HEK293 (cell line): ENCODE measurements around the gene ARHGEF28.

ENCODE experiments used
- CTCF ChIA-PET: fragments of 350-600 bp; formaldehyde crosslinking; extraction: SDS; loops from one replicate; lab custom pipeline; 2021; ENCODE audit warnings: antibody characterized with exemption; lab: Yijun Ruan, JAX
- POLR2A ChIA-PET: fragments of 300-600 bp; formaldehyde crosslinking; extraction: SDS; loops from one replicate; lab custom pipeline; 2020; ENCODE audit warnings: antibody characterized with exemption, inconsistent platforms; lab: Yijun Ruan, JAX
- H3K27ac ChIP-seq: fragments of 200-500 bp; sonication (Bioruptor generic); 2 replicates; pipeline ENCODE4 v1.5.1; 2014; ENCODE audit warnings: low read depth, low read length, control low read depth, inconsistent platforms; ENCODE audit errors: extremely low read depth
- H3K36me3 ChIP-seq, 2 experiments: fragments of 200-500 bp in 1 of 2; sonication (Bioruptor generic) in 1 of 2; 1 replicate in 1 of 2; 2 replicates in 1 of 2; pipeline ENCODE4 v1.5.1; 2014 to 2017; ENCODE audit warnings: inconsistent platforms in 2 of 2, low read length in 2 of 2; ENCODE audit not compliant: control insufficient read depth in 2 of 2, insufficient read depth in 1 of 2
- H3K4me1 ChIP-seq: fragments of 200-500 bp; sonication (Bioruptor generic); 2 replicates; pipeline ENCODE4 v1.5.1; 2014; ENCODE audit warnings: mild to moderate bottlenecking, low read length, inconsistent platforms; ENCODE audit not compliant: control insufficient read depth, insufficient read depth
- H3K4me3 ChIP-seq: 2 replicates; pipeline ENCODE4 v1.5.1; 2011; ENCODE audit warnings: low read depth, mild to moderate bottlenecking, control low read depth, low read length, moderate library complexity
- H3K9me3 ChIP-seq: fragments of 200-500 bp; sonication (Bioruptor generic); 2 replicates; pipeline ENCODE4 v1.5.1; 2014; ENCODE audit warnings: low read depth, low read length, inconsistent platforms; ENCODE audit not compliant: control insufficient read depth, insufficient read depth
- EGR2 ChIP-seq: fragments of 450-650 bp; formaldehyde crosslinking; IDR thresholded peaks from 2 replicates; pipeline ENCODE4 v1.5.1; 2016; ENCODE audit warnings: low read depth, missing biosample characterization, missing genetic modification characterization
- TCF7L2 ChIP-seq: IDR thresholded peaks from 2 replicates; pipeline ENCODE4 v1.6.1; 2011; ENCODE audit warnings: low read depth, mild to moderate bottlenecking, inconsistent platforms, low read length, moderate library complexity, borderline replicate concordance
- ZFHX2 ChIP-seq: fragments of 450-650 bp; formaldehyde crosslinking; conservative IDR thresholded peaks from 2 replicates; pipeline ENCODE4 v1.5.1; 2016; ENCODE audit warnings: missing biosample characterization, missing genetic modification characterization
- ZFP41 ChIP-seq: fragments of 450-650 bp; formaldehyde crosslinking; IDR thresholded peaks from 2 replicates; pipeline ENCODE4 v1.5.1; 2016; ENCODE audit warnings: missing biosample characterization, missing genetic modification characterization, borderline replicate concordance
- ZNF121 ChIP-seq: fragments of 450-650 bp; formaldehyde crosslinking; IDR thresholded peaks from 2 replicates; pipeline ENCODE4 v1.5.1; 2016; ENCODE audit warnings: missing biosample characterization, missing genetic modification characterization
- ZNF221 ChIP-seq: fragments of 450-650 bp; formaldehyde crosslinking; IDR thresholded peaks from 2 replicates; pipeline ENCODE4 v1.5.1; 2017; ENCODE audit warnings: missing biosample characterization, missing genetic modification characterization, borderline replicate concordance
- ZNF248 ChIP-seq: fragments of 450-650 bp; formaldehyde crosslinking; IDR thresholded peaks from 2 replicates; pipeline ENCODE4 v1.5.1; 2017; ENCODE audit warnings: missing biosample characterization, missing genetic modification characterization
- ZNF501 ChIP-seq: fragments of 450-650 bp; formaldehyde crosslinking; IDR thresholded peaks from 2 replicates; pipeline ENCODE4 v1.5.1; 2016; ENCODE audit warnings: missing biosample characterization, missing genetic modification characterization
- ZNF530 ChIP-seq: fragments of 450-650 bp; formaldehyde crosslinking; IDR thresholded peaks from 2 replicates; pipeline ENCODE4 v1.5.1; 2016; ENCODE audit warnings: low read depth, missing biosample characterization, missing genetic modification characterization
- ZNF561 ChIP-seq: fragments of 450-650 bp; IDR thresholded peaks from 2 replicates; pipeline ENCODE4 v1.5.1; 2018; ENCODE audit warnings: missing biosample characterization, missing genetic modification characterization, borderline replicate concordance
- ZNF623 ChIP-seq: fragments of 450-650 bp; formaldehyde crosslinking; IDR thresholded peaks from 2 replicates; pipeline ENCODE4 v1.5.1; 2016; ENCODE audit warnings: missing biosample characterization, missing genetic modification characterization
- TF ChIP-seq, protein P1 (sequence below): fragments of 450-650 bp; formaldehyde crosslinking; conservative IDR thresholded peaks from 2 replicates; pipeline ENCODE4 v1.5.1; 2016; ENCODE audit warnings: low read depth, missing biosample characterization, missing genetic modification characterization
- TF ChIP-seq, protein P2 (sequence below): fragments of 450-650 bp; formaldehyde crosslinking; IDR thresholded peaks from 2 replicates; pipeline ENCODE4 v1.5.1; 2016; ENCODE audit warnings: missing biosample characterization, missing genetic modification characterization
- TF ChIP-seq, protein P3 (sequence below): fragments of 450-650 bp; formaldehyde crosslinking; IDR thresholded peaks from 2 replicates; pipeline ENCODE4 v1.5.1; 2016; ENCODE audit warnings: missing biosample characterization, missing genetic modification characterization

Gene ARHGEF28

DNA sequence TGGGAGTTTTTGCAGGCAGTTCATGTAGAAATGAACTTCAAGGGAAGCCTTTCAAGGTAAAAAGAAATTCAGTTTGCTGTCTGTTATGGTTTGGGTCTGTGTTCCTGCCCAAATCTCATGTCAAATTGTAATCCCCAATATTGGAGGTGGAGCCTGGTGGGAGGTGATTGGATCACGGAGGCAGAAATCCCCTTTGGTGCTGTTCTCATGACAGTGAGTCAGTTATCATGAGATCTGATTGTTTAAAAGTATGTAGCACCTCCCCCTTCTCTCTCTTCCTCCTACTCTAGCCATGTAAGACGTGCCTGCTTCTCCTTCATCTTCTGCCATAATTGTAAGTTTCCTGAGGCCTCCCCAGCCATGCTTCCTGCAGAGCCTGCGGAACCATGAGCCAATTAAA is 341.4 kb downstream of the ARHGEF28 start:
- Histone ChIP-seq H3K4me1 (peaks cover 22% of the 10 kb centered on the region), H3K4me3 (no peak overlapping the region), H3K36me3 (no peaks in the 10 kb centered on the region), H3K27ac (no peak overlapping the region), H3K9me3 (no peaks in the 10 kb centered on the region)
- ChIA-PET POLR2A (no interaction called here), CTCF (no interaction called here)
- TF ChIP-seq, protein P1, sequence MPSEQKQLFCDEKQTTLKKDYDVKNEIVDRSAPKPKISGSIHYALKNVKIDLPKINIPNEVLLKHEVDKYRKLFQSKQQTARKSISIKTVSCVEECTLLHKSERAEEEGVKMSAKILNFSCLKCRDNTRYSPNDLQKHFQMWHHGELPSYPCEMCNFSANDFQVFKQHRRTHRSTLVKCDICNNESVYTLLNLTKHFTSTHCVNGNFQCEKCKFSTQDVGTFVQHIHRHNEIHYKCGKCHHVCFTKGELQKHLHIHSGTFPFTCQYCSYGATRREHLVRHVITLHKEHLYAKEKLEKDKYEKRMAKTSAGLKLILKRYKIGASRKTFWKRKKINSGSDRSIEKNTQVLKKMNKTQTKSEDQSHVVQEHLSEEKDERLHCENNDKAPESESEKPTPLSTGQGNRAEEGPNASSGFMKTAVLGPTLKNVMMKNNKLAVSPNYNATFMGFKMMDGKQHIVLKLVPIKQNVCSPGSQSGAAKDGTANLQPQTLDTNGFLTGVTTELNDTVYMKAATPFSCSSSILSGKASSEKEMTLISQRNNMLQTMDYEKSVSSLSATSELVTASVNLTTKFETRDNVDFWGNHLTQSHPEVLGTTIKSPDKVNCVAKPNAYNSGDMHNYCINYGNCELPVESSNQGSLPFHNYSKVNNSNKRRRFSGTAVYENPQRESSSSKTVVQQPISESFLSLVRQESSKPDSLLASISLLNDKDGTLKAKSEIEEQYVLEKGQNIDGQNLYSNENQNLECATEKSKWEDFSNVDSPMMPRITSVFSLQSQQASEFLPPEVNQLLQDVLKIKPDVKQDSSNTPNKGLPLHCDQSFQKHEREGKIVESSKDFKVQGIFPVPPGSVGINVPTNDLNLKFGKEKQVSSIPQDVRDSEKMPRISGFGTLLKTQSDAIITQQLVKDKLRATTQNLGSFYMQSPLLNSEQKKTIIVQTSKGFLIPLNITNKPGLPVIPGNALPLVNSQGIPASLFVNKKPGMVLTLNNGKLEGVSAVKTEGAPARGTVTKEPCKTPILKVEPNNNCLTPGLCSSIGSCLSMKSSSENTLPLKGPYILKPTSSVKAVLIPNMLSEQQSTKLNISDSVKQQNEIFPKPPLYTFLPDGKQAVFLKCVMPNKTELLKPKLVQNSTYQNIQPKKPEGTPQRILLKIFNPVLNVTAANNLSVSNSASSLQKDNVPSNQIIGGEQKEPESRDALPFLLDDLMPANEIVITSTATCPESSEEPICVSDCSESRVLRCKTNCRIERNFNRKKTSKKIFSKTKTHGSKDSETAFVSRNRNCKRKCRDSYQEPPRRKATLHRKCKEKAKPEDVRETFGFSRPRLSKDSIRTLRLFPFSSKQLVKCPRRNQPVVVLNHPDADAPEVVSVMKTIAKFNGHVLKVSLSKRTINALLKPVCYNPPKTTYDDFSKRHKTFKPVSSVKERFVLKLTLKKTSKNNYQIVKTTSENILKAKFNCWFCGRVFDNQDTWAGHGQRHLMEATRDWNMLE (tag by site-specific recombination) = no peak
- TF ChIP-seq ZFHX2 = 0 out of 2 replicates have a peak, but pooled peaks have one; percentile 30
- TF ChIP-seq EGR2 (tag by site-specific recombination) = peak; percentile 52
- TF ChIP-seq, protein P2, sequence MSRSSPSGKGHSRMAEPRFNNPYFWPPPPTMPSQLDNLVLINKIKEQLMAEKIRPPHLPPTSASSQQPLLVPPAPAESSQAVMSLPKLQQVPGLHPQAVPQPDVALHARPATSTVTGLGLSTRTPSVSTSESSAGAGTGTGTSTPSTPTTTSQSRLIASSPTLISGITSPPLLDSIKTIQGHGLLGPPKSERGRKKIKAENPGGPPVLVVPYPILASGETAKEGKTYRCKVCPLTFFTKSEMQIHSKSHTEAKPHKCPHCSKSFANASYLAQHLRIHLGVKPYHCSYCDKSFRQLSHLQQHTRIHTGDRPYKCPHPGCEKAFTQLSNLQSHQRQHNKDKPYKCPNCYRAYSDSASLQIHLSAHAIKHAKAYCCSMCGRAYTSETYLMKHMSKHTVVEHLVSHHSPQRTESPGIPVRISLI (tag by site-specific recombination) = no peak

DNA sequence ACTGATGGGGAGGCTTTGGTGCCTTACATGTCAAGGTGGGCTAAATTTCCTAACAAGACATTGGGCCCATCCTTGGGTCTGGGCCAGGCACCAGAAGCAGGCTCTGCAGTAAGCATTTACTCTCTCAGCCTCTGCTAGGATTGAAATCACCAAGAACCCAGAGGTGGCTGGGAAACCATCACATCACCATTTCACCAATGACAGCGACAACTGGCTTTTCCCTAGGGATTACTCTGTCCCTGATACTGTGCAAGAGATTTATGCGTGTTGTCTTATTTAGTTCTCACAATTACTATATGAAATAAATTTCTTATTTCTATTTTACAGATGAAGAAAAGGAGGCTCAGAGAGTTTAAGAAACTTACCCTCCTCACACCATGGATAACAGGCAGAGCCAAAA is 342.2 kb downstream of the ARHGEF28 start:
- no peak overlapping the region; the same call in 1 of the 2 replicates for H3K27ac ChIP-seq
- H3K36me3 ChIP-seq = no peaks in the 10 kb centered on the region
- peaks cover 22% of the 10 kb centered on the region for H3K4me1 ChIP-seq
- no peaks in the 10 kb centered on the region for H3K9me3 ChIP-seq
- POLR2A ChIA-PET = no interaction called here
- TF ChIP-seq ZNF501 (tag by site-specific recombination) = no peak
- TF ChIP-seq ZNF248 = no peak
- no peak for TF ChIP-seq ZNF121 (tag by site-specific recombination)
- no peak for TF ChIP-seq ZNF530 (tag by site-specific recombination)
- TF ChIP-seq ZNF623 (tag by site-specific recombination) = no peak
- no peak for TF ChIP-seq ZFP41
- no peak for TF ChIP-seq ZNF561 (tag by site-specific recombination)
- TF ChIP-seq, all 188 proteins: peak for 0
- CTCF ChIA-PET = no interaction called here
- no peak overlapping the region for H3K4me3 ChIP-seq

DNA sequence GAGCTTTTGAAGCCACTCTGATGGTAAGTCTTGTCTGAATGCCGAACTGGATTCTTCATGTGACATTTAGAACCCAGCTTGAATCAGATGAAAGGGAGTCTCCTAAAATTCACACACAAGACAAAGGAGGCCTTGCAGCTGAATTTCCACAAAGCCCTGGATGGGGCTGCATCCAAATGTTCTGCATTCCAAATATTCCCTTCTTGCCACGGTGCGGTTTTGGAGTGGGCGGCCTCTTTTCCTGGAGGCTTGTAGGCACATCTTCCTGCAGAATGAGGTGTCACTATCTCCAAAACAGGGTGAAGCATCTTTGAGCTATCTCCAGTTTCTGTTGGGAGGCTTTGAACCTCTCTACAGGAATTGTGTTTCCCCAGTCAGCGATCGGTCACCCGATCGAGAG is 342.7 kb downstream of the ARHGEF28 start:
- no peaks in the 10 kb centered on the region for H3K36me3 ChIP-seq
- H3K9me3 ChIP-seq = no peaks in the 10 kb centered on the region
- H3K4me1 ChIP-seq = peaks cover 22% of the 10 kb centered on the region
- H3K4me3 ChIP-seq = no peak overlapping the region
- ChIA-PET CTCF (no interaction called here), POLR2A (interaction anchor here (0.6 kb wide), 1 partner anchor 14 kb away, joined by 3 read pairs; no protein-coding TSS in a partner anchor)
- H3K27ac ChIP-seq = no peak overlapping the region; the same call in 1 of the 2 replicates
- no peak for TF ChIP-seq ZNF221 (tag by site-specific recombination)
- no peak; the same call in 1 of the 2 replicates for TF ChIP-seq TCF7L2
- TF ChIP-seq, protein P3, sequence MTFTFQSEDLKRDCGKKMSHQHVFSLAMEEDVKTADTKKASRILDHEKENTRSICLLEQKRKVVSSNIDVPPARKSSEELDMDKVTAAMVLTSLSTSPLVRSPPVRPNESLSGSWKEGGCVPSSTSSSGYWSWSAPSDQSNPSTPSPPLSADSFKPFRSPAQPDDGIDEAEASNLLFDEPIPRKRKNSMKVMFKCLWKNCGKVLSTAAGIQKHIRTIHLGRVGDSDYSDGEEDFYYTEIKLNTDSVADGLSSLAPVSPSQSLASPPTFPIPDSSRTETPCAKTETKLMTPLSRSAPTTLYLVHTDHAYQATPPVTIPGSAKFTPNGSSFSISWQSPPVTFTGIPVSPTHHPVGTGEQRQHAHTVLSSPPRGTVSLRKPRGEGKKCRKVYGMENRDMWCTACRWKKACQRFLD (tag by site-specific recombination) = no peak
